Lung (tissue), 12 donors: ENCODE measurements around the gene IFT43. TPM values are rescaled to one million over a fixed set of nuclear protein-coding genes. Genes with fewer than 3 reads are reported as not detected.

ENCODE experiments used
- ATAC-seq: fragments of 200-7000 bp; cut with Tn5 transposase; one replicate; pipeline ENCODE4 v1.9.1; 2020; ENCODE audit warnings: moderate number of reproducible peaks; ENCODE audit not compliant: insufficient read depth, low FRiP score
- DNase-seq, 3 donors: peaks; one replicate each; pipeline ENCODE4 v3.0.0-alpha.2; 2013 to 2017
- H3K27ac ChIP-seq, 2 donors: one replicate each; pipeline ENCODE4 v1.5.1; 2013; ENCODE audit warnings: mild to moderate bottlenecking in 2 of 2, moderate library complexity in 2 of 2, control low read depth in 1 of 2, inconsistent platforms in 1 of 2, low read depth in 1 of 2, low read length in 1 of 2
- H3K27me3 ChIP-seq, 3 donors: one replicate each; pipeline ENCODE4 v1.5.1; 2013; ENCODE audit warnings: low read length in 2 of 3; ENCODE audit not compliant: control insufficient read depth in 3 of 3, insufficient read depth in 3 of 3
- H3K36me3 ChIP-seq, 4 donors: one replicate each; pipeline ENCODE4 v1.5.1; 2013; ENCODE audit warnings: low read length in 4 of 4, mild to moderate bottlenecking in 1 of 4, moderate library complexity in 1 of 4; ENCODE audit not compliant: control insufficient read depth in 4 of 4, insufficient read depth in 4 of 4
- H3K4me1 ChIP-seq, 5 donors: one replicate each; pipeline ENCODE4 v1.5.1; 2013; ENCODE audit warnings: low read length in 5 of 5, mild to moderate bottlenecking in 2 of 5, moderate library complexity in 1 of 5; ENCODE audit not compliant: control insufficient read depth in 5 of 5, insufficient read depth in 5 of 5
- H3K4me3 ChIP-seq: one replicate; pipeline ENCODE4 v1.5.1; 2013; ENCODE audit warnings: mild to moderate bottlenecking, control low read depth, moderate library complexity
- H3K9ac ChIP-seq, 2 donors: one replicate each; pipeline ENCODE4 v1.5.1; 2013; ENCODE audit warnings: low read length in 2 of 2, control low read depth in 1 of 2; ENCODE audit not compliant: insufficient read depth in 1 of 2
- H3K9me3 ChIP-seq, 4 donors: one replicate each; pipeline ENCODE4 v1.5.1; 2013; ENCODE audit warnings: low read length in 3 of 4, mild to moderate bottlenecking in 1 of 4, moderate library complexity in 1 of 4; ENCODE audit not compliant: control insufficient read depth in 4 of 4, insufficient read depth in 3 of 4
- WGBS, 2 donors: extraction: QIAGEN DNeasy Blood & Tissue Kit; methylation state at CpG; one replicate each; pipeline ENCODE4 v1.1.7; 2013; 5-methylcytosine and 5-hydroxymethylcytosine counted together
- polyA plus RNA-seq, 2 donors: library from polyadenylated mRNA; stranded (reverse); fragments of 200-250 nt; gene quantifications; one replicate each; pipeline ENCODE4 v1.2.1, GENCODE V29; 2013
- total RNA-seq, 2 donors: library from RNA; depleted of rRNA in 1 of 2; stranded (reverse); fragments of >200 nt in 1 of 2; gene quantifications; one replicate each; pipeline ENCODE4 v1.2.1, GENCODE V29; 2014 to 2021
- TF ChIP-seq, protein P1 (sequence below): IDR thresholded peaks from 2 replicates; pipeline ENCODE4 v1.5.1; 2012; ENCODE audit warnings: mild to moderate bottlenecking; ENCODE audit errors: control extremely low read depth, extremely low read depth
- donor health status: control.
- donor health status: control.
- donor health status: Bipolar disorder and iron deficiency.
- donor health status: healthy.
- donor health status: DM: yes; HTN: yes; CAD: no.

Gene IFT43
- total and polyA plus RNA-seq, 4 donors: 35.4 to 51.6 (median 40.4) TPM

DNA sequence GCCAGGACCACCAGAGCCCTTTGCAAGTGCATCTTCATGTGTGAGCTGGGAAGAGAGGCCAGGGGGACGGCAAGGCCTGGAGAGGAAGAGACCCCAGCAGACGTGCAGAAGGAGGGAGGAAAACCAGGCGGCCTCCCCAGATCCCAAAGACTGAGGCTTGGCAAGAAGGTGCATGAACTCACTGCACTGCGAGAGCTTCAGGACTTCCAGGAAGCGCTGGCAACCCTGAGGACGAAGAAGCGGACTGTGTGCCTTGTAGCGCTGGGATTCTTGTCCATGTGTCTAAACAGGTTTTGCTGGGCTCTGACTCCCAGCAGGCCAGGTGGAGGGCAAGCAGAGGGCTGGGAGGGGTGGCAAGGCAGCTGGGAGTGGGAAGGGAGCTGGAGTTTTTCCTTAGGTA lies 4.7 kb upstream of the IFT43 start:
- peaks cover 0 to 2% (median 0%) of the 10 kb centered on the region in 4 donors for H3K36me3 ChIP-seq
- no peaks in the 10 kb centered on the region for H3K27me3 ChIP-seq
- 62 to 80% methylated on average over 8 of the region's 8 CpGs for WGBS, 2 donors
- TF ChIP-seq, protein P1, sequence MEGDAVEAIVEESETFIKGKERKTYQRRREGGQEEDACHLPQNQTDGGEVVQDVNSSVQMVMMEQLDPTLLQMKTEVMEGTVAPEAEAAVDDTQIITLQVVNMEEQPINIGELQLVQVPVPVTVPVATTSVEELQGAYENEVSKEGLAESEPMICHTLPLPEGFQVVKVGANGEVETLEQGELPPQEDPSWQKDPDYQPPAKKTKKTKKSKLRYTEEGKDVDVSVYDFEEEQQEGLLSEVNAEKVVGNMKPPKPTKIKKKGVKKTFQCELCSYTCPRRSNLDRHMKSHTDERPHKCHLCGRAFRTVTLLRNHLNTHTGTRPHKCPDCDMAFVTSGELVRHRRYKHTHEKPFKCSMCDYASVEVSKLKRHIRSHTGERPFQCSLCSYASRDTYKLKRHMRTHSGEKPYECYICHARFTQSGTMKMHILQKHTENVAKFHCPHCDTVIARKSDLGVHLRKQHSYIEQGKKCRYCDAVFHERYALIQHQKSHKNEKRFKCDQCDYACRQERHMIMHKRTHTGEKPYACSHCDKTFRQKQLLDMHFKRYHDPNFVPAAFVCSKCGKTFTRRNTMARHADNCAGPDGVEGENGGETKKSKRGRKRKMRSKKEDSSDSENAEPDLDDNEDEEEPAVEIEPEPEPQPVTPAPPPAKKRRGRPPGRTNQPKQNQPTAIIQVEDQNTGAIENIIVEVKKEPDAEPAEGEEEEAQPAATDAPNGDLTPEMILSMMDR: no peak
- peak; percentile 27 to 61 (median 59) for DNase-seq
- H3K4me1 ChIP-seq: peaks cover 0 to 58% (median 25%) of the 10 kb centered on the region in 5 donors
- H3K27ac ChIP-seq: peak overlapping the region in 1 of 2 donors; percentile 55
- peak overlapping the region; percentile 30 for H3K4me3 ChIP-seq
- peak overlapping the region; percentile 71 to 94 for H3K9ac ChIP-seq
- H3K9me3 ChIP-seq: no peaks in the 10 kb centered on the region
- no peak for ATAC-seq

DNA sequence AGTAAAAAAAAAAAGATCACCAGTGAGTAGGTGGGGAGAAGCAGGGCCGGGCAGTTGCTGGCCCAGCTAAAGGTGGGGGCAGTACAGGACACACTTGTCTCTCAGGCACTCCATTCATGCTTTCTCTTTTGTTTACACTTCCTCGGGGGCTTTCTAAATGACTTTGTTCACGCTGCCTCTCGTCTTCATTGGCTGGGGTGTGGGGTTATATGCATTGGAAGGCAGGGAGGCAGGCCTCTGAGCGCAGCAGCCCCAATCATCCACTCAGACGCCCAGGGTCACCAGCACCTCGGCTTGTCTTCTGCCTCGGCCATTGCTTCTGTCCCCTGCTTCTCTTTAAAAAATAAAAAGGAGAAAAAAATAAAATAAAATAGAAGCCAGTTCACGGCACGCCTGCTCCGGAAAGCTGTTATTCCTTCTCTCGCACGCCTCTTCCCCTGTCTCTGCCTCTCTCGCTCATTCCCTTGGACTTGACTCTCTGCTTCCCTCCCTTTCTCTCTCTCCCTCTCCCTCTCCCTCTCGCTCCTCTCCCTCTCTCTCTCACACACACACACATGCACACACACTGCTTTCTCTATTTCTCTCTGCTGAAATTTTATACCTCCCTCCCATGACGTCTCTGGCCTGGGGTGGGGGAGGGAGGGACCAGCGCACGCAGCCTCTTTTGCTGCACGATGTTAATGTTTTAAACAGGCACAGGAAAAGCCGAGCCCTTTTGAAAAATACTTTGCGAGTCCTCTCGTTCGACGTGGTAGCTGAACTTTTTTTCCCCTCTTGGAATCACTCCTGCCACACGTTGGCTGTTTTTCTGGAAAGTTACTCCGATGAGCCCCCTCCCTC lies 3.9 kb upstream of the IFT43 start, which contains the start of gene TGFB3:
TGFB3 (minus strand) TSS at position 570 of the 840 bp plus-strand sequence. CDS start 1,102 bp downstream, outside the sequence.
- DNase-seq (peak; percentile 94 to 97 (median 97)), ATAC-seq (peak; percentile 51)
- Histone ChIP-seq H3K36me3 (peaks cover 0 to 2% (median 0%) of the 10 kb centered on the region in 4 donors), H3K4me1 (peaks cover 0 to 61% (median 18%) of the 10 kb centered on the region in 5 donors), H3K9ac (peak within 1 kb of the TSS; percentile 82 to 94), H3K4me3 (peak within 1 kb of the TSS; percentile 66), H3K9me3 (no peaks in the 10 kb centered on the region), H3K27me3 (no peaks in the 10 kb centered on the region), H3K27ac (peak within 1 kb of the TSS; percentile 93)
- TF ChIP-seq, protein P1: no peak
- 1 to 2% methylated on average over 26 of the region's 26 CpGs for WGBS, 2 donors

DNA sequence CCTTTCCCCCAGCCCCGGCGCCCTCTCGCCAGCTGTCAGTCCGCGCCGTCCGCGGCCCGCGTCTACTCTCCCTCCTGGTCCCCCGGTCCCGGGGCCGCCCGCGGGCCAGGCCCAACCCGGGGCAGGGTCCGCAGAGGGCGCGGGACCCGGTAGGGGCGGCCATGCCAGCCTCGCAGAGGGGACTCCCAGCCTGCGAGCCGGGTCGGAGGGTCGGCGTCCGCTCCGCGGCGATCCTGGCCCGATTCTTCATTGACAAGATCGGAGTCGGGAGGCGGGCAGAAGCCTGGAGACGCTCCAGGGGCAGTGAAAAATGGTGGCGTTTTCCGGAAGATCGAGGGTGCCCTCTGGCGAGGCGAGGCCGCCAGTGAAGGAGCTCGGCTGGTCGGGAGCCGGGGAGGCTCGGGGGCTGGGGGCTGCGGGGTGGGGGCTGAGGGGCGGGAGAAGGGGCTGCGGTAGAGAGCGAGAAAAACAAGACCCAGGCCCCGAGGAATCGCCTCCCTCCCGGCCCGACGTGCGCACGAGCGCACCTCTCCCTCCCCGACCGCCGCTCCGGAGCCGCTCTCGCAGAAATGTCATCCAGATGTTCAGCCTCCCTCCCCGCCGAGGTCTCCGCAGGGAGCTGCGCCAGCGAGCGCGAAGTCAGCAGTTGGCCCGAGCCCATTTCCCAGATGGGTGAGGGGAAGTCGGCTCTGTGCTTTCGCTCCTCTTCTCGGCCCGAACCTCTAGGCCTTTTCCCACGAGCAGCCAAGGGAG lies 3.1 kb upstream of the IFT43 start:
- ATAC-seq (peak; percentile 78), DNase-seq (peak; percentile 94 to 95 (median 94))
- no peaks in the 10 kb centered on the region for H3K27me3 ChIP-seq
- H3K9me3 ChIP-seq: no peaks in the 10 kb centered on the region
- peaks cover 0 to 2% (median 0%) of the 10 kb centered on the region in 4 donors for H3K36me3 ChIP-seq
- H3K4me1 ChIP-seq: peaks cover 0 to 58% (median 18%) of the 10 kb centered on the region in 5 donors
- peak overlapping the region; percentile 66 for H3K4me3 ChIP-seq
- H3K9ac ChIP-seq: peak overlapping the region; percentile 82 to 94
- 0 to 1% methylated on average over 73 to 77 of the region's 77 CpGs for WGBS, 2 donors
- peak overlapping the region; percentile 93 for H3K27ac ChIP-seq
- TF ChIP-seq, protein P1: peak; percentile 37
